ENCODE results near the gene SPATA21. TPM values are rescaled to one million over a fixed set of nuclear protein-coding genes. Genes with fewer than 3 reads are reported as not detected.
A peak's percentile ranks its signal among the peaks of the same experiment; 100 is the strongest.
"Not testable (repeated sequence)": the region's sequence is repeated elsewhere in the genome, so short reads cannot be mapped to it uniquely, and the experiment has no call there.

Gene SPATA21
- polyA plus RNA-seq, 3 donors: not detected

DNA sequence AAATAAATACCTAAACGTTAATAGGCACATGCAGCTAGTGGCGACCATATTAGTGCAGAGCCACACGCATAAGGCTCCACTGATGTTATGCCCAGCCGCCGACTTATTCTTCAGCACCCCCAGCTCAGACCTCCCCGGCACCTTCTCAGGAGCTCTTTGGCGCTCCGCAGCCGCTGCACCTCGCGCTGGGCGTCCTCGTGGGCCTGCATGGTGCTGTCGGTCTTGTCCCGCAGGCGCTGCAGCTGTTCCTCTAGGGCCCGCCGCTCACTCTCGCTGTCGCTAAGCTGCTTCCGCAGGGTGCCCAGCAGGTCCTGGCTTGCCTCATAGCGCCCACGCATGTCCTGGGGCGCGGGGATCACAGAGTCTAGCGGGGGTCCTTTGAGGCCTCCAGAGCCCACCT lies 45.9 kb upstream of the SPATA21 start:
- intact Hi-C loops (cut with micrococcal nuclease); H2AFZ ChIP-seq (ENCODE audit: insufficient read depth, low read depth, low read length, poor library complexity, severe bottlenecking); H3K4me2 ChIP-seq (replicated peaks; ENCODE audit: extremely low read depth, low read length, poor library complexity, severe bottlenecking); H3K79me2 ChIP-seq (ENCODE audit: insufficient read depth, low read length); H4K20me1 ChIP-seq (ENCODE audit: insufficient read depth, low read length); H3K9ac ChIP-seq (ENCODE audit: insufficient read depth, low read length, poor library complexity, severe bottlenecking); H3K27ac Mint-ChIP-seq; DNase-seq; H3K9me3 ChIP-seq (replicated peaks in 1 of 2; ENCODE audit: control insufficient read depth in 1 of 2, insufficient read depth in 1 of 2, low read length in 2 of 2); H3K4me1 Mint-ChIP-seq; H3K27me3 Mint-ChIP-seq (ENCODE audit: low read depth in 3 of 3); H3K9me3 Mint-ChIP-seq; H3K4me3 Mint-ChIP-seq; H3K4me1 ChIP-seq (ENCODE audit: control insufficient read depth in 1 of 2, insufficient read depth in 2 of 2, low read length in 2 of 2); H3K27ac ChIP-seq (ENCODE audit: low read depth in 1 of 2, low read length in 2 of 2); H3K4me3 ChIP-seq (replicated peaks in 1 of 3; ENCODE audit: low read depth in 2 of 3, low read length in 3 of 3); H3K27me3 ChIP-seq (ENCODE audit: control insufficient read depth in 2 of 2, insufficient read depth in 2 of 2, low read length in 2 of 2): not testable (repeated sequence)
- WGBS (ENCODE audit: insufficient coverage): 98% methylated on average over 15 of the region's 26 CpGs
- peaks cover 21 to 41% of the 10 kb centered on the region in 2 donors for H3K36me3 Mint-ChIP-seq
- H3K36me3 ChIP-seq (replicated peaks in 1 of 2; ENCODE audit: control insufficient read depth in 1 of 2, insufficient read depth in 2 of 2, low read length in 2 of 2): peaks cover 6 to 24% of the 10 kb centered on the region in 2 donors

DNA sequence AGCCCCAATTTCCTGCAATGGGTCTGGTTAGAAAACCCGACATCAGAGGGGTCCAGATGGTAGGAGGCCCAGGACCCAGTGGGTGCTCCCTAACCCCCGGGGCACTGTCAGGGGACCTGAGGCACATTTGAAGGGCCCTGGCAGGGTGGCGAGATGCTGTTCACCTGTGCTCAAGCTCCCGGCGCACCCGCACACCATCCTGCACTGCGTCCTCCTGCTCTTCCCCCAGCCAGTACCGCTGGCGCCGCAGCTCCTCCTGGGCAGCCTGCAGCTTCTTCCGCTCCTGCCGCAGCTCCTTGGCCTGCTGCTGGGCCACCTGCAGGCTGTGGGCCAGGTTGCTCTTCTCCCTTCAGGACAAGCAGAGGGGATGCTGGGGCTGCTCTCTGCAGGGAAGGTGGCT lies 40.9 kb upstream of the SPATA21 start:
- no peaks in the 10 kb centered on the region for H3K9me3 Mint-ChIP-seq
- 83% methylated on average over 9 of the region's 12 CpGs for WGBS (ENCODE audit: insufficient coverage)
- Histone ChIP-seq H4K20me1 (ENCODE audit: insufficient read depth, low read length) (peaks cover 5% of the 10 kb centered on the region), H3K4me2 (replicated peaks; ENCODE audit: extremely low read depth, low read length, poor library complexity, severe bottlenecking) (no peak overlapping the region), H3K36me3 (replicated peaks in 1 of 2; ENCODE audit: control insufficient read depth in 1 of 2, insufficient read depth in 2 of 2, low read length in 2 of 2) (peaks cover 17 to 48% of the 10 kb centered on the region in 2 donors), H3K4me1 (ENCODE audit: control insufficient read depth in 1 of 2, insufficient read depth in 2 of 2, low read length in 2 of 2) (no peaks in the 10 kb centered on the region), H3K9me3 (replicated peaks in 1 of 2; ENCODE audit: control insufficient read depth in 1 of 2, insufficient read depth in 1 of 2, low read length in 2 of 2) (no peaks in the 10 kb centered on the region), H2AFZ (ENCODE audit: insufficient read depth, low read depth, low read length, poor library complexity, severe bottlenecking) (no peak overlapping the region), H3K9ac (ENCODE audit: insufficient read depth, low read length, poor library complexity, severe bottlenecking) (no peak overlapping the region), H3K4me3 (replicated peaks in 1 of 3; ENCODE audit: low read depth in 2 of 3, low read length in 3 of 3) (no peak overlapping the region), H3K27ac (ENCODE audit: low read depth in 1 of 2, low read length in 2 of 2) (no peak overlapping the region), H3K79me2 (ENCODE audit: insufficient read depth, low read length) (no peaks in the 10 kb centered on the region), H3K27me3 (ENCODE audit: control insufficient read depth in 2 of 2, insufficient read depth in 2 of 2, low read length in 2 of 2) (no peaks in the 10 kb centered on the region)
- no peaks in the 10 kb centered on the region for H3K4me1 Mint-ChIP-seq
- TF ChIP-seq, protein P1, sequence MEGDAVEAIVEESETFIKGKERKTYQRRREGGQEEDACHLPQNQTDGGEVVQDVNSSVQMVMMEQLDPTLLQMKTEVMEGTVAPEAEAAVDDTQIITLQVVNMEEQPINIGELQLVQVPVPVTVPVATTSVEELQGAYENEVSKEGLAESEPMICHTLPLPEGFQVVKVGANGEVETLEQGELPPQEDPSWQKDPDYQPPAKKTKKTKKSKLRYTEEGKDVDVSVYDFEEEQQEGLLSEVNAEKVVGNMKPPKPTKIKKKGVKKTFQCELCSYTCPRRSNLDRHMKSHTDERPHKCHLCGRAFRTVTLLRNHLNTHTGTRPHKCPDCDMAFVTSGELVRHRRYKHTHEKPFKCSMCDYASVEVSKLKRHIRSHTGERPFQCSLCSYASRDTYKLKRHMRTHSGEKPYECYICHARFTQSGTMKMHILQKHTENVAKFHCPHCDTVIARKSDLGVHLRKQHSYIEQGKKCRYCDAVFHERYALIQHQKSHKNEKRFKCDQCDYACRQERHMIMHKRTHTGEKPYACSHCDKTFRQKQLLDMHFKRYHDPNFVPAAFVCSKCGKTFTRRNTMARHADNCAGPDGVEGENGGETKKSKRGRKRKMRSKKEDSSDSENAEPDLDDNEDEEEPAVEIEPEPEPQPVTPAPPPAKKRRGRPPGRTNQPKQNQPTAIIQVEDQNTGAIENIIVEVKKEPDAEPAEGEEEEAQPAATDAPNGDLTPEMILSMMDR (IDR thresholded peaks at IDR 0.05): no peak
- intact Hi-C loops (cut with micrococcal nuclease): no loop called here
- H3K27me3 Mint-ChIP-seq (ENCODE audit: low read depth in 3 of 3): peaks cover 0 to 3% (median 2%) of the 10 kb centered on the region in 3 donors
- H3K27ac Mint-ChIP-seq: no peak overlapping the region
- peaks cover 37 to 58% of the 10 kb centered on the region in 2 donors for H3K36me3 Mint-ChIP-seq
- DNase-seq: no peak
- H3K4me3 Mint-ChIP-seq: no peak overlapping the region

DNA sequence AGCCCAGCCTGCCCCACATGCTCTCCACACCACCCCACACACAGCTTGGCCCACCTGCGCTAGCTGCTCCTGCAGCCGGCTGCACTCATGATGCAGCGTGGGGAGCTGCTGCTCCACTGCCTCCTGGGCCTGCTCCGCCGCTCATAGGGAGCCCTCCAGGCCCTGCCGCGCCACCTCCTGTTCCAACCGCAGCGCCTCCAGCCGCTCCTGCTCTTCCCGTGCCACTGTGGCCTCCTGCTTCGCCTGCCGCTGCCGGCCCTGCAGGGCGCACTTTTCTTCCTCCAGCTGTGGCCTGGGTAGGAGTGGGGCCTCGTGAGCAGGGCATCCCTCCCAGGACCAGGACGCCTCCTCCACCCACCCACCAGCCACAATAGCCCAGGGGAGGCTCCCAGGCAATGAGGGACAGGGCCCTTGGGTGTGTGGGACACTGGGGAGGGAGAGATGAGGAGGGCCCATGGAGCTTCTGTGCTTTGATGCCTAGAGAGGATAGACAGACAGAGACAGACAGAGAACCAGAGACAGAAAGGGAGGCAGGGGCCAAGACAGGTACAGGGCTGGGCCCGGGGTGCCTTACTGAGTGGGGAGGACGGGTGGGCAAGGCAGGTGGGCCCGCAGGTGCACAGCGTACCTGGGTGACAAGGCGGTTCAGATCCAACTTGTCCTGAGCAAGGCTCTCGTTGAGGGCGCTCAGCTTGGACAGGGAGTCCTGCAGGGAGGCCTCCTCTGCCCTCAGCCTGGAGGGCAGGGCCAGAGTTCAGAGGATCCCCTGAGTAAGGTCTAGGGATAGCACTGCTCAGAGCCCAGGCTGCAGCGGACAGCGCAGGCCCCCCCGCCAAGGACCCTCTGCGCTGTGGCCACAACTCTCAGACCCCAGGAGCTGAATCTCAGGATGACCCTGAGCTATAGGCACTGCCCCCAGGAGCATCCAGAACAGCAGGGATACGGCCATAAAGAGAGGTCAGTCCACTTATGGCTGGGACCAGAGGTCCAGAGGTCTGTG lies 38.8 kb upstream of the SPATA21 start:
- DNase-seq; H3K27me3 Mint-ChIP-seq (ENCODE audit: low read depth in 3 of 3); H2AFZ ChIP-seq (ENCODE audit: insufficient read depth, low read depth, low read length, poor library complexity, severe bottlenecking); H3K9me3 Mint-ChIP-seq; H3K27me3 ChIP-seq (ENCODE audit: control insufficient read depth in 2 of 2, insufficient read depth in 2 of 2, low read length in 2 of 2); H3K4me2 ChIP-seq (replicated peaks; ENCODE audit: extremely low read depth, low read length, poor library complexity, severe bottlenecking); H3K4me3 ChIP-seq (replicated peaks in 1 of 3; ENCODE audit: low read depth in 2 of 3, low read length in 3 of 3); intact Hi-C loops (cut with micrococcal nuclease); H3K4me1 ChIP-seq (ENCODE audit: control insufficient read depth in 1 of 2, insufficient read depth in 2 of 2, low read length in 2 of 2); H3K79me2 ChIP-seq (ENCODE audit: insufficient read depth, low read length); H3K9me3 ChIP-seq (replicated peaks in 1 of 2; ENCODE audit: control insufficient read depth in 1 of 2, insufficient read depth in 1 of 2, low read length in 2 of 2); H3K9ac ChIP-seq (ENCODE audit: insufficient read depth, low read length, poor library complexity, severe bottlenecking); H3K4me1 Mint-ChIP-seq; H3K4me3 Mint-ChIP-seq; H3K27ac ChIP-seq (ENCODE audit: low read depth in 1 of 2, low read length in 2 of 2): not testable (repeated sequence)
- H4K20me1 ChIP-seq (ENCODE audit: insufficient read depth, low read length): peaks cover 16% of the 10 kb centered on the region
- peaks cover 21 to 61% of the 10 kb centered on the region in 2 donors for H3K36me3 ChIP-seq (replicated peaks in 1 of 2; ENCODE audit: control insufficient read depth in 1 of 2, insufficient read depth in 2 of 2, low read length in 2 of 2)
- H3K36me3 Mint-ChIP-seq: peaks cover 36 to 49% of the 10 kb centered on the region in 2 donors
- WGBS (ENCODE audit: insufficient coverage): 92% methylated on average over 16 of the region's 29 CpGs
- peak overlapping the region in 1 of 7 donors; percentile 68 for H3K27ac Mint-ChIP-seq

DNA sequence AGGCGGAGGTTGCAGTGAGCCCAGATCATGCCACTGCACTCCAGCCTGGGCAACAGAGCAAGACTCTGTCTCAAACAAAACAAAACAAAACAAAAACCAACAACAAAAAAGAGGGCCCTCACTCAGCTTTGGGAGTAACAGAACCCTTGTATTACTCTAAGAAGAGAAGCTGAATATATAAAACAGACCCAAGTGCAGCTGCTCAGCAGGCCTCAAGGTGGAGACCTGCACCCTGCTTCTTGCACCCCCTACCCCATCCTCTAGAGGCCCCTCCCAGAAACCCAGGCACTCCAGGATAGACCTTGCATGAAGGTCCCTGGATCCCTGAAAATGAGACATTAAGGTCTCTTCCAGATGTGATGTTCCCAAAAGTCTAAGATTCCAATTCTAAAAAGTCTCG lies 37.7 kb upstream of the SPATA21 start:
- DNase-seq; H3K4me3 ChIP-seq (replicated peaks in 1 of 3; ENCODE audit: low read depth in 2 of 3, low read length in 3 of 3); H3K4me1 Mint-ChIP-seq: not testable (repeated sequence)

More for the DNA sequence above, 37.7 kb upstream of the SPATA21 start:
- WGBS (ENCODE audit: insufficient coverage): no CpG with 5 or more reads among the region's 2 CpGs
- intact Hi-C loops (cut with micrococcal nuclease); H3K9ac ChIP-seq (ENCODE audit: insufficient read depth, low read length, poor library complexity, severe bottlenecking); H3K27ac ChIP-seq (ENCODE audit: low read depth in 1 of 2, low read length in 2 of 2); H3K4me3 Mint-ChIP-seq; H2AFZ ChIP-seq (ENCODE audit: insufficient read depth, low read depth, low read length, poor library complexity, severe bottlenecking); H3K9me3 ChIP-seq (replicated peaks in 1 of 2; ENCODE audit: control insufficient read depth in 1 of 2, insufficient read depth in 1 of 2, low read length in 2 of 2); H3K9me3 Mint-ChIP-seq; H3K4me1 ChIP-seq (ENCODE audit: control insufficient read depth in 1 of 2, insufficient read depth in 2 of 2, low read length in 2 of 2); H3K27me3 ChIP-seq (ENCODE audit: control insufficient read depth in 2 of 2, insufficient read depth in 2 of 2, low read length in 2 of 2); H3K27ac Mint-ChIP-seq; H3K79me2 ChIP-seq (ENCODE audit: insufficient read depth, low read length); H3K27me3 Mint-ChIP-seq (ENCODE audit: low read depth in 3 of 3); H3K4me2 ChIP-seq (replicated peaks; ENCODE audit: extremely low read depth, low read length, poor library complexity, severe bottlenecking): not testable (repeated sequence)
- H3K36me3 ChIP-seq (replicated peaks in 1 of 2; ENCODE audit: control insufficient read depth in 1 of 2, insufficient read depth in 2 of 2, low read length in 2 of 2): peaks cover 21 to 56% of the 10 kb centered on the region in 2 donors
- peaks cover 16% of the 10 kb centered on the region for H4K20me1 ChIP-seq (ENCODE audit: insufficient read depth, low read length)
- H3K36me3 Mint-ChIP-seq: peaks cover 30 to 42% of the 10 kb centered on the region in 2 donors

All from CD14-positive monocyte (primary cell).